IPS-18c (cell line): ENCODE data around the gene SLC25A31.

ENCODE experiments used
- H3K4me3 ChIP-seq: 2 replicates; pipeline ENCODE4 v1.7.0; 2013; ENCODE audit warnings: low read depth, mild to moderate bottlenecking, low read length, moderate library complexity; ENCODE audit not compliant: insufficient read depth
- H3K9me3 ChIP-seq: one replicate; pipeline ENCODE4 v1.6.1; 2013; ENCODE audit warnings: mild to moderate bottlenecking, low read length, moderate library complexity; ENCODE audit not compliant: control insufficient read depth, insufficient read depth

Gene SLC25A31

GRCh38 chr4:127809173-127809800 is 79.1 kb downstream of the SLC25A31 start:
- no peaks in the 10 kb centered on the region for H3K9me3 ChIP-seq
- H3K4me3 ChIP-seq = no peak overlapping the region

GRCh38 chr4:127810551-127810950 is 80.4 kb downstream of the SLC25A31 start:
- Histone ChIP-seq H3K9me3 (no peaks in the 10 kb centered on the region), H3K4me3 (no peak overlapping the region)

GRCh38 chr4:127822430-127822829 is 92.2 kb downstream of the SLC25A31 start:
- H3K4me3 ChIP-seq = no peak overlapping the region
- H3K9me3 ChIP-seq = no peaks in the 10 kb centered on the region
